Kidney capillary endothelial cell (primary cell): Measurements from ENCODE around the gene CUEDC1.
"Not testable (repeated sequence)": the region's sequence is repeated elsewhere in the genome, so short reads cannot be mapped to it uniquely, and the experiment has no call there.

ENCODE experiments used
- DNase-seq: peaks from one replicate; pipeline ENCODE4 v3.0.0-alpha.2; 2018; ENCODE audit warnings: low spot score

CUEDC1 gene

GRCh38 chr17:57938061-57938502 lies 17.1 kb downstream of the CUEDC1 start:
- DNase-seq, result no peak

DNA sequence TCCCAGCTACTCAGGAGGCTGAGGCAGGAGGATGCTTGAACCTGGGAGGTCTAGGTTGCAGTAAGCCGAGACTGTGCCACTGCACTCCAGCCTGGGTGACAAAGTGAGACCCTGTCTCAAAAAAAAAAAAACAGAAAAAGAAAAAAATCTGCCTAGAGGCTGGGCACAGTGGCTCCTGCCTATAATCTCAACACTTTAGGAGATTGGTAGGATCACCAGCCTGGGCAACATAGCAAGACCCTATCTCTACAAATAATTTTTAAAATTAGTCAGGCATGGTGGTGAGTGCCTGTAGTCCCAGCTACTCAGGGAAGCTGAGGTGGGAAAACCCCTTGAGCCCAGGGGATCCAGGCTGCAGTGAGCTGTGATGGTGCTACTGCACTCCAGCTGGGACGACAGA lies 17.7 kb downstream of the CUEDC1 start:
- DNase-seq, result no peak

GRCh38 chr17:57935833-57936807 lies 19.1 kb downstream of the CUEDC1 start:
- DNase-seq, result no peak

GRCh38 chr17:57931488-57932137 lies 23.6 kb downstream of the CUEDC1 start:
- DNase-seq, result no peak

GRCh38 chr17:57930239-57930638 lies 25.0 kb downstream of the CUEDC1 start:
- no peak for DNase-seq

- no peak for DNase-seq
Measured at GRCh38 chr17:57929386-57929785, 25.8 kb downstream of the CUEDC1 start.

GRCh38 chr17:57928928-57929327 lies 26.3 kb downstream of the CUEDC1 start:
- DNase-seq, result no peak

DNA sequence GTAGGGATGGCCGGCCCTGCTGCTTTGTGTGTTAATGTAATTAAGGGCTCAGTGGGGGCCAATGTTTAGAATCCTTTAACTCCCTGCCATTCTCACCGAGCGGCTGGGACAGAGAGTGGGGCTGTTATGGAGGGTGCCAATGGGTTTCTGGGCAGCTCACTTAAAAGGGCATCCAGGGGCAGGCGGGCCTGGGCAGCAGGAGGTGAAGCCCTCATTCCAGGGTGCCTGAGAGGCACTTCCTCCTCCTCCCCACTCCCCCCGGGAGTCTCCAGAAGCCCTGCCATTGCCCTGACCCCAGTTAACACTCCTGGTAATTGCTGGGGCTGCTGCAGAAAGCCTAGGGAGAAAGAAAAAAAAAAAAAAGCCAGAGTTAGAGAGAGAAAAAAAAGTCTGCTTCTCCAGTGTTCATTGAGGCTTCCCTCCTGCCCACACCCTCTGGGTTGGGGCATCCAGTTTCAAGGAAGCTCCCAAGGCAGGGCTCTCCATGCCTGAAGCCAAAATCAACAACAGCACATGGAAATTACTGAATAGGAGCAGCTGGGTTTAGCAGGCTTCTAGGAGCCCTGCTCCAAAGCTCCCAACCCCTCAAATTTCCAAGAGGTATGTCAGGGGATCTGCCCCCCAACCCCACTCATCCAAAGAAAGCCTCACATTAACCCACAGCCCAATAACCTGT lies 28.0 kb downstream of the CUEDC1 start:
- no peak for DNase-seq

DNA sequence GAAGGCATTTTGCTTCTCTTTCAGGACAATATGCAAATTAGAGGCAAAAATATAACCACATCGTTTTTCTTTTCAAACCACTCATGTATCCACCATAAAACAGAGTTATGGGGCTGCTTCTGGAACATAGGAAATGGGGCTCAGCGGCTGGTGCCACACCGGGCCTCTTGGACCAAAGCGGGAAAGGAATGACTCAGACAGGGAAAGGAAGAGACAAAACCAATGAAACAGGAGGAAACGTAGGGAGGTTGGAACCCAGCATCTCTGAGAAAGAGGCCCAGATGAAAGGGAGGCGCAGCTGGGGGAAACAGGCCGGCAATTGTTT lies 28.5 kb downstream of the CUEDC1 start:
- no peak for DNase-seq

DNA sequence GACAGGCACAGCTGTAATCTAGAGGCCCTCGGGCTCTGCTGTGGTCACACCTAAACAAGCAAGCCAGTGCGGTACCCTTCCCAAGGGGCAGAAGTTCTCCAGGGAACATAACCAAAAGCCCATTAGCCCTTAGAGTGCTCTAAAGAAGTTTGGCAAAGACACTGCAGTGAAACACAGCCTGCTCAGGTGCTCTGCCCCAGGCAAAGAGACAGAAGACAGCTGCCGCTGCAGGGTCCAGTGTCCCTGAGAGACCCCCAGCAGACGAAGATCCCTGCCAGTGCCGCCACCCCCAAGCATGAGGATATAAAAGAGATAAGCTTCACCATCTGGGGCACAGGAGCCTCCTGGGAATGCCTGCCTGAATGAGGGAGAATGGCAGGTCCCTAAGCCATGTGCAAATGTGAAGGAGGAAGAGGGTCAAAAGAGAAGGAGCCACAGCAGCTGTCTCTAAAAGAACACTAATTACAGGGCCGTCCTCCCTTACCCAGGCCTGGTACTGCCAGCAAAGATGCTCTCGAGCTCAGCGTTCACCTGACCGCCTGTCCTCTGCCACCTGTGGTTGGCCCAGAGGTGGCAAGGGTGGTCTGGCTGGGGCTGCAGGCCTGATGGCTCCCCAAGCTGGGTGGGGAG lies 29.7 kb downstream of the CUEDC1 start:
- no peak for DNase-seq

GRCh38 chr17:57924677-57925076 lies 30.5 kb downstream of the CUEDC1 start:
- DNase-seq, result no peak

- no peak for DNase-seq
Measured at GRCh38 chr17:57923182-57923872, 31.9 kb downstream of the CUEDC1 start.

GRCh38 chr17:57922745-57923144 lies 32.5 kb downstream of the CUEDC1 start:
- DNase-seq, result not testable (repeated sequence)

- DNase-seq, result no peak
Measured at GRCh38 chr17:57920916-57921703, 34.1 kb downstream of the CUEDC1 start.

DNA sequence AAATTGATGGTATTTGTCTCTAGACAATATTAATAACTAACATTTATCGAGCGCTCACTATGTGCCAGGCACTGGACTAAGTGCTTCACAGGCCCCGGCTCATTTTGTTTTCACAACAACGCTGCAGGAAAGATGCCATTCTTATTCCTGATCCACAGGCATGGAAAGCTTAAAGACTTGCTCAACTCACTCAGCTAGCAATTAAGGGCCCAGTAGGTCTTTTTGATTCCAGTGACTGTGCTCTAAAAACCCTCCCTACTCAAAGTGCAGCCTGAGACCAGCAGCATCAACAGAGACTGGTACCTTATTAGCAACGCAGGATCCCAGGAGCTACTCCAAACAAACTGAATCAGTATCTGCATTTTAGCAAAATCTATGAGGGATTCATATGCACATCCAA lies 35.3 kb downstream of the CUEDC1 start:
- no peak for DNase-seq

DNA sequence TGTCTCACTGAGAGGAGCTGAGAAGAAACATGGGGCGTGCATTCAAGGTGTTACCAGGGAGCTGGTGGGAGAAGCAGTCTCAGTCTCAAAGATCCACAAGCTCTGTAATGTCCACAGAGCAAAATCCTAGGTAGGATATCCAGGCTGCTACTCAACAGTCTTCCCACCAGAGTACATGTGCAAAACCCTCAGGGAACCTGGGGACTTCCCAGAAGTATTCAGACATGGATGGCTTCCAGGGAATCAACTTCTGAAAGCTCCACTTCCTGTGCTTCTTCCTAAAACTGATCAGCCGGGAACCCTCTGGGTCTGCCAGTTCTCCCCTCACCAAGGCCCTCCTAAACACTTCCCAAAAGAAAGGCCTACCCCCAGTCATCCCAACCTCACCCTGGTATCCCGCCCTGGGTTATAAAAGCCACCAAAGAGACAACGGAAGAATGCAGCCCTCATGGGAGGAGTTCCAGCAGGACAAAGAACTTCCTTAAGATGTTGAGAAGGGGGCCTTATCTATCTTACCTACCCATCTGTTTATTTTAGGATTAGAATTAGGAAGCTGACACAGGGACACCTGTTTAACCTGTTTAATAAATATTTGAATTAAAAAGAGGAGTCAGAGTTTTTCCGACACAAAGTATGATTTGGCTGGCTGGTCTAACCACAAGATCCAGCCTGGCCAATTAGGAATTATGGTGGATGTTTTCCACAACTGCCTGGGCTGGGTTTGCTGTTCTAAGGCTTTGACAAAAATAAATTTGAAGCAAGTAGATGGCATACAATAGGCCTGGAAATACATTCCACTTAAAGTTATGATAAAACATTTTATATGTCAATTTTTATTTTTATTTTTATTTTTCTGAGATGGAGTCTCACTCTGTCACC lies 37.0 kb downstream of the CUEDC1 start:
- DNase-seq, result no peak

GRCh38 chr17:57916925-57917858 lies 38.0 kb downstream of the CUEDC1 start:
- DNase-seq, result no peak

DNA sequence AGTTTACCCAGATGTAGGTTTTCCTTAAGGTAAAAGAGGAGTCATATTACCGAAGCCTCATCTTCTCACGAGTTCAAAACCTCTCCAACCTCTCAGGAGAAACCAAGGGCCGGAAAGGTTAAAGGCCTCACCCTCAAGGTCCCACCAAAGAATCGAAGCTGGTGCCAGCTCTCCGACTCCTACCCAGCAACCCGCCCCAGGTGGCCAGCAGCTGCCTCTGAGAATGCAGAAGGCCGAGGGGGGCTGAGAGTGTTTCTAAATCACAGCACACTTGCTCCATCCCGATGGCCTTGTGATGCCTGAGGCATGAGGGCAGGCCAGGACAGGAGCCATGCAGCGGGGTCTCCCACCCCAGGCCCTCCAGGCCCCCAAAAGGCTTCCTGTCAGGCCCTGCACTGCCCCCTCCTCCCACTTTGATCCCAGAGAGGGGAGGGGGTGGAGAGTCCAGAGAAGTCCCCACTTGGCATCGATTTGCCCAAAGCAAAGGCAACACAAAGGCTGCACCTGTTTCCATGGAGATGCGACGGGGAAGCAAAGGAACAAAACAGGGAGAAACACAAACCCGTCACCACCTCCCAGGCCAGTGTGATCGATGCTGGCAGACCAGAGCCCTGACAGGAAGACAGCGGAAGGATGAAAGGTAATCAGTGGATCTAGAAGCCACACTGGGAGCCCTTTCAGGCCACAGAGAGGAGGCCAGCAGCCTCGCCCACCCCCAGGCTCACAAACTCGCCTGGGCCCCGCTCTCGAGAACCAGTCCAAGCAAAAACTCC lies 39.0 kb downstream of the CUEDC1 start:
- DNase-seq, result no peak
